NCI-H2029 treated with DMSO at 0.1 percent for 48 hours (cell line): ENCODE results near the gene NR1H4.
"Not testable (repeated sequence)": the region's sequence is repeated elsewhere in the genome, so short reads cannot be mapped to it uniquely, and the experiment has no call there.

Experiments used
- DNase-seq: peaks from one replicate; lab custom pipeline; 2025; lab: John Stamatoyannopoulos, UW

Gene NR1H4

GRCh38 chr12:100473050-100473715, 483 bp upstream of the NR1H4 start:
- no peak for DNase-seq

DNA sequence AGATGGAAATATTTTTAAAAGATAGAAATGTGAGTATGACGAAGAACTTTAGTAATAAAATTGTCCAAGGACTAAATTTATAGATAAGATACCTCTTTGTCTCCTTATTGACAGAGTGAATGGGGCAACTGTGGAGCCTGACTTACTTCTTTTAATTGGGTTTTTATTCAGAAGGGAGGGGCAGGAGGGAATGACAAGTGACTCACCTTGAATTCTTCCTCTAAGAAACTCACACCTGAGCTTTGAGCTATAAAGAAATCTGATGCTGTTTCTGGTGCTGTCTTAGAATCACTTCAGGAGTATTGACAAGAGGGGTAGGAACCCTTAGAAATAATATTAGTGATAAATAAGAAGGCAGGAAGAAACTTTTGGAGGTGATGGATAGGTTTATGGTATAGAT, 951 bp downstream of the NR1H4 start:
- DNase-seq, result no peak

DNA sequence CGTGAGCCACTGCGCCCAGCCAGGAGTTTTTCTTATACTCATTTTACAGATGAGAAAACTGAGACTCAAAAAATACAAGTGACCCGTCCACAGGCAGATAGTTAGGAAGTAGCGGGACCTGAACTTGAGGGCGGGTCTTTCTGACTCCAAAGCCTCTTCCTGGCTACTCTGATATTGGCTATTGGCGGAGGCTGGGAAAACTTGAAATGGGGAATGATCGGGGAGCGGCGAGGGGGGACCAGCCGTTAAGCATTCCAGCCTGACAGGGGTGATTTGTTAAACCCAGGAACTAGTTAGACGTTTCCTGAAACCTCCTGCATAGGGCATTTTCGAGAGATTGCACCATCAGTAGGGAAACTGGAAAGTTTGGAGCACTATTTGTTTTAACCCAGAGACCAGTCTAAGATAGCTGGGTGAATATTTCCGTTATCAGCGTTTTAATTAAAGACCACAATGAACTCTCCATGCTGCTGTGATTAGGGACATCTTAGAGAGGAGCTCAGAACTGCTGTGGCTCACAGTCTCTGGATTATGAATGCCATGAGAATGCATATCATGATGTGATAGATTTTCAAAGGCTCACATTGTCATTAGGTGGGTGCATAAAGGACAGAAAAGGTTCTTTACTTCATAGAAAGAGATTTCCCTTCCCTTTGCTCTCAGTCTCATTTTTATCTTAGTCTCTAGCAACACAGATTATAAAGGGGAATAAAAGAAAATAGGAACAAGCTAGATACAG, 2.5 kb downstream of the NR1H4 start:
- DNase-seq, result no peak

DNA sequence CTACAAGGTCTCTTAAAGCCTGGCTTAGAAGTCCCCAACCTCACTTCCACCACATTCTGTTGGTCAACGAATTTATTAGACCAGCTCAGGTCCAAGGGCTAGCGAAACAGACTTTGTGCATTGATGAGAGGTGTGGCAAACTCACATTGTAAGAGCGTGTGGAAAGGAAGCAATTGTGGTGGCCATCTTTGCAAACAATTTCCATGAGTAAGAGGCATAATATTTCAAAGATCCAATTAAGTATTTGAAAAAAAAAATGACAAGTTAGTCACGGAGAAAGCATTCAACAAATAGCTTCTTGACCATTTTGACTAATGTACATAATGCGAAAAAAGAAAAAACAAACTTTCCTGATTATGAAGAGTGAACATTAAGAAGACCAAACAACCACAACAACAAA, 7.4 kb downstream of the NR1H4 start:
- no peak for DNase-seq

GRCh38 chr12:100484183-100484886, 10.7 kb downstream of the NR1H4 start:
- DNase-seq, result no peak

DNA sequence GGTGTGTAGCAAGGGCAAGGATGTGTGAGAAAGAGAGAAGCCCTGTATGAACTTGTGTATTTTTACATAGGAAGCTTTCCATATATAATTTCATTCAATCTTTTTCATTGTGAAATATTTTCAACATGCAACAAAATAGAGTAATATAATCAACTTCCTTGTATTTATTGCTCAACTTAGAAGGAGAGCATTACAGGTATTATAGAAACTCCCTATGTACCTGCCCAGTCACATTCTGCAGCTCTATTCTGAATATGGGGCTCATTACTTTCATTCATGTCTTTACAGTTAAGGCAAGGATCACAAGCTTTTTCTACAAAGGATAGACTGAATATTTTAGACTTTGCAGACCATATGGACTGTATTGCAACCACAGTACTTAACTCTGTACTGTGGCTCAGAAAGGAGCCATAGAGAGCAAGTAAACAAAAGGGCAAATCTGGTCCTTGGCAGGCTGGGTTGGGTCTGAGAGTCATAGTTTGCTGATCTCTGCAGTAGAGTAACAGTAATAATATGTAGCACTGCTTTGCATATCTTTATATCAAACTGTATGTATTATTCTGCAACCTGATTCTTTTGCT, 11.3 kb downstream of the NR1H4 start:
- no peak for DNase-seq

- no peak for DNase-seq
These were observed 12.3 kb downstream of the NR1H4 start for GRCh38 chr12:100485983-100486382.

DNA sequence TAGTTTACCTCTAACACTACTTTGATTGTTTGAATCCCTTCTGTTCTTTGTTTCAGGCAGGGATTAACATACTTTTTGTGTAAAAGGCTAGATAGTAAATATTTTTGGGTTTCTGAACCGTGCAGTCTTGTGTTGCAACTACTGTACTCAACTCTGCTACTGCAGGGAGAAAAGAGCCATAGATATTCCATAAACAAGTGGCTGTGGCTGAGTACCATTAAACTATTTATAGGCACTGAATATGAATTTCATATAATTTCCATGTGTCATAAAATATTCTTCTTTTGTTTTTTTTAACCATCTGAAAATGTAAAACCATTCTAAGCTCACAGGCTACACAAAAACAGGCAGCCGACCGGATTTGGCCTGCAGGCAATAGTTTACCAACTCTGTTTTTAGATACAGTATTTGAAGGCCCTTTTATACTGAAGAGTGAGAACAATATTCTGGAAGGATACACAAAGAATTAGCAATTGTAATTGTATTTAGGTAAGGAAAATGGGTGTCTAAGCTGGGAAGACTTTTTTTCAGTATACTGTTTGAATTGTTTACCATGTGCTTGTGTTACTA, 15.7 kb downstream of the NR1H4 start:
- no peak for DNase-seq

- DNase-seq, result no peak
These were observed 16.4 kb downstream of the NR1H4 start for GRCh38 chr12:100490056-100490455.

DNA sequence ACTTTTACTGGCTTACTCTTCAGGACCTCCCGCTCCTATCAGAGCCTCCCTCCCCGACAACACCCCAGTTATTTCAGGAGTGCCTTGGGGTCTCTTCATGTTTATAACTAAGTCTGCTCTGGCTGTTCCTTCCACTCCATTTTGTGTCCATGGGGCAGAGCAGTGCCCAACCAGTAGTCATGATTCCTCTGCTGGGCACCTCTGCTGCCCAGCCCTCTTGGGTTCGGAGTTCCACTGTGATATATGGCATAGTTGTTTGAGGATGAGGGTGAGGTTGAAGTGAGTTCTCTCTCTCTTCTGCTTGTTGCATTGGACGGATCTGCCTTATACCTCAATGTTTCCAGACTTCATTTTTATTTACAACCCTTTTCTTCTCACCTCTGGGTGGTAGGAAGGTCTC, 17.4 kb downstream of the NR1H4 start:
- DNase-seq, result no peak

DNA sequence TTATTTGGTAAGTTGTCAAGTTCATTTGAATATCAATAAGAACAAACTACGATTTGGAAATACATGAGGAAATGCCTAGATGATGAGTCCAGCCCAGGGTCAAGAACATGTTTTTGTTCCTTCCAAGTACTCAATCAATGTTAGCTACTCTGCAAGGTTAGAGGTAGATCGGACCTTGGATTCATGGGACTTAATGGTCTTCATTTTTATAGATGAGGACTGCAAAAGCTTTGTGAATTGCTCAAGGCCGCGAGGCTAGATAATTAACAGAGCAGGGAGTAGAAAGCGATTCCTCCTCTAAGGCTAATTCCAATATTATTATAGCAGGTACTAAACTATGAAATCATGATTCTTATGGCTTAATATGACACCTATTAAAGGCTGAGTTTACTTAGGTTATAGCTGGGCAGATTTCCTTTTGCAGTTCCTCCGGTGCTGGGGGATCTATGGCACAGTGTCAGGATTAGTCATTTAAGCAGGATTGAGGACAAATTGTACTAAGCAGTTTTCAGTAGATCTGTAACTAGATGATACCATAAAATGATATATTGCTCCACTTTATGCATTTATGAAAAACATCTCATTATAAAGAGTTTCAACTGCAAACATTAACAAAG, 19.8 kb downstream of the NR1H4 start:
- no peak for DNase-seq

GRCh38 chr12:100494026-100494425, 20.4 kb downstream of the NR1H4 start:
- no peak for DNase-seq

GRCh38 chr12:100494538-100494937, 20.9 kb downstream of the NR1H4 start:
- DNase-seq, result no peak

DNA sequence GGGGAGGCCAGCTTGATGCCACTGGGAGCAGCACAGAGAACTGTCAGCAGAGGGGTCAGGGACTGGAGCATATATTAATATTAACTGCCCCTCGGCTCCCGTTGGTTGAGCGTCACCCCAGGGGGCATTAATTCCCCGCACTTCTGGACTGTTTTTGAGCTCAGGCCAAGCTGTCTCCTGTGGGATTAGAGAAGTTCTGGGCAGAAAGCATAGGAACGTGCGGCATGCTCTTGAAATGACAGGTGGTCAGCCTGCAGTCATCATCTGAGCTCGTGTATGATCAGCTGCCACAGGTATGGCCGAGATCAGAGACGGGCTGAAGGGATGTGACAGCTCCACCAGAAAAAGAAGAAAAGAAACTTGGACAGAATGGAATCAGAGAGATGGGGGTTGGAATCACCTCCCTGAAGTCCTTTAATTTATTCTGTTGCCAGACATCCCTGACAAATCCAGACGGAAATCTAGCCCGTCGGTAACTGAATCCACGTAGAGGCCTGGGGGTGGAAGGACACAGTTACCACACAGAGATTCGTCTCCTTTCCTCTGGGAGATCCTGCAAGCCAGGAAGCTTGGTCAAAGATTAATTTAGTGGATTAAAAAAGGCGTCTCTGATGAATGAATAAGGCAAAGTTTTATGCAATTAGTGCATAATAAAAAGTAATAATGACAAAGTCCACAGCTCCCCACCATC, 23.6 kb downstream of the NR1H4 start:
- no peak for DNase-seq

GRCh38 chr12:100498141-100498540, 24.5 kb downstream of the NR1H4 start:
- no peak for DNase-seq

GRCh38 chr12:100499416-100499815, 25.8 kb downstream of the NR1H4 start:
- DNase-seq, result no peak

DNA sequence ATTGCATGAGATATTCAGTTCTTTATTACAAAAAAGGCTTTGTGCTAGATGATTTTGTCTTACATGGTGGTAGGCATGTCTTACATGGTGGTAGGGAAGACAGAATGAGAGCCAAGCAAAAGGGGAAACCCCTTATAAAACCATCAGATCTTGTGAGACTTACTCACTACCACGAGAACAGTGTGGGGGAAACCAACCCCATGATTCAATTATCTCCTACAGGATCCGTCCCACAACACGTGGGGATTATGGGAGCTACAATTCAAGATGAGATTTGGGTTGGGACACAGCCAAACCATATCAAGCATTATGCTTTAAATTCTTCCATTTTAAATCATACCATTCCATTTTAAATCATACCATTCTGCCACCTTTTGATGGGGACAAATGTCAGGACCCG, 29.1 kb downstream of the NR1H4 start:
- not testable (repeated sequence) for DNase-seq

DNA sequence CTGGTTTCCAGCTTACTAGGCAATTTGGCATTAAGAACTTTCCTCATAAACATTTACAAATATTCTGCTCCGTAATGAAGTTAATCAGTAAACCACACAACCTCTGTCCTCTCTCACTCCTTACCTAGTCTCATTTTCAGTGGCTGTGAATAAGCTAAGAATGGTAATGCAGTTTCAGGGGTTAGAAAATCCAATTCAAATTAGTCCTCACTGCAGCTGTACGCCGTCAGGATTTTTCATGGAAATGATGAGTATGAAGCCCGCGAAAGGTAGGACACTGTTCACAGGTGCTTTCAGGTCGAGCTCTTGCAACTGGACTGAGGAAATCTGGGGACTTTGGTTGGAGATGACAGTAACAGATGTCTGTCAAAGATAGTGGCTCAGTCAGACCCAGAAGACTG, 29.6 kb downstream of the NR1H4 start:
- DNase-seq, result no peak

- no peak for DNase-seq
These were observed 31.1 kb downstream of the NR1H4 start for GRCh38 chr12:100504804-100505203.

GRCh38 chr12:100508751-100509150, 35.1 kb downstream of the NR1H4 start:
- DNase-seq, result no peak

GRCh38 chr12:100512692-100513091, 39.0 kb downstream of the NR1H4 start:
- no peak for DNase-seq
